Epithelial cell of proximal tubule (primary cell): ENCODE results near the gene HIRIP3. TPM values are rescaled to one million over a fixed set of nuclear protein-coding genes. Genes with fewer than 3 reads are reported as not detected.
"Not testable (repeated sequence)": the region's sequence is repeated elsewhere in the genome, so short reads cannot be mapped to it uniquely, and the experiment has no call there.

Experiments used
- DNase-seq: peaks from one replicate; pipeline ENCODE4 v3.0.0-alpha.2; 2011; ENCODE audit warnings: low read depth
- H3K4me3 ChIP-seq: 2 replicates; pipeline ENCODE4 v1.5.1; 2011; ENCODE audit warnings: low read depth, mild to moderate bottlenecking, low read length
- CTCF ChIP-seq: conservative IDR thresholded peaks from 2 replicates; pipeline ENCODE4 v1.5.1; 2012; ENCODE audit warnings: low read depth, mild to moderate bottlenecking, low read length
- total RNA-seq: library from RNA; depleted of rRNA; stranded (reverse); fragments of >200 nt; gene quantifications from 2 replicates; pipeline ENCODE4 v1.2.3, GENCODE V29; 2015

Gene HIRIP3
- total RNA-seq, 1 donor from 2014 or later = 9.5 TPM

- no peak for TF ChIP-seq CTCF
- H3K4me3 ChIP-seq = no peak overlapping the region
- no peak for DNase-seq
Measured at GRCh38 chr16:30016555-30017276, 21.3 kb upstream of the HIRIP3 start.

GRCh38 chr16:30015450-30015849 is 20.0 kb upstream of the HIRIP3 start:
- DNase-seq, H3K4me3 ChIP-seq: not testable (repeated sequence)

- not testable (repeated sequence) for DNase-seq, H3K4me3 ChIP-seq
Measured at GRCh38 chr16:30012598-30012997, 17.2 kb upstream of the HIRIP3 start.

- no peak overlapping the region for H3K4me3 ChIP-seq
- TF ChIP-seq CTCF = no peak
- no peak for DNase-seq
Measured at GRCh38 chr16:30011714-30012504, 16.5 kb upstream of the HIRIP3 start.

GRCh38 chr16:30010844-30011713 is 15.7 kb upstream of the HIRIP3 start, which contains the start of gene DOC2A:
Gene DOC2A (minus strand): TSS chr16:30011027. CDS start chr16:30010222, 805 bp downstream.
- DNase-seq = no peak
- peak within 1 kb of the TSS; percentile 21 for H3K4me3 ChIP-seq
- no peak for TF ChIP-seq CTCF

DNA sequence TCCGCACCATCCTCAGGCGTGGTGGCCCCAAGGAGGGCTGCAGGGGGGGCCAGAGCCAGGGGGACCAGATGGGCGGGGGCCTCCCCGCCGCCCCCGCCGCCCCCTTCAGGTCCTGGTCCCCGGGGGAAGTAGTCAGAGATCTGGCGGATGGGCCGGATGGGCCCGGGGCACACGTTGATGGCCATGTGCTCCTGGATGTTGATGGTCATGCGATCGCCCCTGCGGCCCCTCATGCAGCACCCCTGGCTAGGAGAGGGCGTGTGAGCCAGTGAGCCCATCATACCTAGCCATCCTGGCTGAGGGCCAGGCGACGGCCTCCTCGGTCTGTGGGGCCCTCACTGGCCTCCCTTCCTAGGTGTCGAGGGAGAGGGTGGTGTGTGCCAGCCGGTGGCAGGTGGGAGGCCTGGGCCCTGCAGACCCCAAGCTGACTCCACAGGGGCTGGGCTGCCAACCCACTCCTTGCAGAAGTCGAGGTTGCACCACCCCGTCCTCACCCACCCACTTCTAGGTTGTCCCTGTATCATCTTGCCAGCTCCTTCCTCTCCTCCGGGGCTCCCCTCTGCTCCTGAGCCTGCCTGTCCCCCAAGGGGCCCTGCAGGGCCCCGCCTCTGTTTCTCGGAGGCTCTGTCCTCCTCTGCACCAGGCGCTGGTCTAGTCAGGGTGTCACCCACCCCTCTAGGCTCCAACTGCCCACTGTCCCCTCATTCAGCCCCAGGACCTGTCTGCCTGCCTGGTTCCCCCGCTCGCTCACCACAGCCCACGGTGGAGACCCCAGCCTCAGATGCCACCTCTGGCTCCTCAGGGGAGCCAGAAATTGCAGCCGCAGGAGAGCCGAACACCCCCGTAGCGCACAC is 14.8 kb upstream of the HIRIP3 start:
- DNase-seq = no peak
- TF ChIP-seq CTCF = no peak
- no peak overlapping the region for H3K4me3 ChIP-seq

- TF ChIP-seq CTCF = no peak
- DNase-seq = no peak
- no peak overlapping the region for H3K4me3 ChIP-seq
Measured at GRCh38 chr16:30009085-30009862, 13.9 kb upstream of the HIRIP3 start.
